Heart left ventricle (tissue), 13 donors: ENCODE measurements around the gene CDC14B.

Experiments used
- CTCF ChIP-seq, 12 donors: fragments of 200-600 bp; sonication (generic) in 4 of 12; IDR thresholded peaks; one replicate each; pipeline versions ENCODE4 v1.5.0 to v1.8.0; 2018 to 2022; ENCODE audit warnings: antibody characterized with exemption in 12 of 12, mild to moderate bottlenecking in 5 of 12
- POLR2A ChIP-seq, 2 donors: fragments of 450-650 bp; IDR thresholded peaks; one replicate each; pipeline ENCODE4 v1.6.1; 2017; ENCODE audit warnings: antibody characterized with exemption in 2 of 2, mild to moderate bottlenecking in 2 of 2, moderate library complexity in 2 of 2
- donor health status: ischemic (EF 13 %, LVEDD 7.1; RV severe dilation, severe dysfunction).
- donor health status: DM: no; HTN: yes; CAD: no.
- donor health status: DM: no; HTN: no; CAD: no.
- donor health status: ischemic (EF 25% LVEDD 6.9; RV normal size, moderate dysfunction).
- donor health status: ischemic (EF 25% LVEDD 5.7; RV mildly dilated, moderate dysfunction).
- donor health status: ischemic (EF 35%, LVEDD 5.7; RV mildly dilated, moderate dysfunction).
- donor health status: nonischemic (EF 11% LVEDD 7.7; RV severe dilation, severe dysfunction).
- donor health status: DM: yes; HTN: yes; CAD: no.
- donor health status: PGD.
- donor health status: ischemic (EF 29% LVEDD 5.4; RV normal size, mild dysfunction).
- donor health status: nonischemic (EF 23%, LVEDD 6.1; RV moderate dilation, normal function).

- TF ChIP-seq CTCF (IDR thresholded peaks at IDR 0.05) (no peak), POLR2A (IDR thresholded peaks at IDR 0.05) (no peak)
Observed at GRCh38 chr9:96500696-96501632, 118.7 kb downstream of the CDC14B start.
